Measurements from ENCODE around the gene PSEN2. TPM values are rescaled to one million over a fixed set of nuclear protein-coding genes. Genes with fewer than 3 reads are reported as not detected.
"Not testable (repeated sequence)": the region's sequence is repeated elsewhere in the genome, so short reads cannot be mapped to it uniquely, and the experiment has no call there.

Gene PSEN2
- total and polyA plus RNA-seq, 7 donors, result 4.4 to 56.8 (median 23.2) TPM

DNA sequence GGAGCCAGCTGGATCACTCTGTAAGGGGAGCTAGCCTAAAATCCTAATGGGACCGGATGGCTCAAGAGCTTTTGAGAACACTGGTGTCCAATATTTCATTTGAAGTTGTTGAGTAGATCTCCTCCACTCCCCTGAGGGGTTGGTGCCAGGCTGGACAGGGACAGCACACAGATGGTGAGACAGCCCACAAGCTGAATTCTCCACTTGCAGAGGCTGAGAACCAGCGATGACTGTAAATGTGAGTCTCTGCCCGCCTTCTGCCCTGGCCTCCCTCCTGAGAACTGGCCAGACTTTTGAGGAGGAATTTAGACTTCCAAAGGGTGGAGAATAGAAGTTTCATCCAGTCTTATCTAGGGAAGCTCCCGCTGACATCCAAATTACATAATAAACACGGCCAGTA is 49.2 kb downstream of the PSEN2 start:
- WGBS, 2 donors, result 84 to 95% methylated on average over 5 of the region's 5 CpGs

DNA sequence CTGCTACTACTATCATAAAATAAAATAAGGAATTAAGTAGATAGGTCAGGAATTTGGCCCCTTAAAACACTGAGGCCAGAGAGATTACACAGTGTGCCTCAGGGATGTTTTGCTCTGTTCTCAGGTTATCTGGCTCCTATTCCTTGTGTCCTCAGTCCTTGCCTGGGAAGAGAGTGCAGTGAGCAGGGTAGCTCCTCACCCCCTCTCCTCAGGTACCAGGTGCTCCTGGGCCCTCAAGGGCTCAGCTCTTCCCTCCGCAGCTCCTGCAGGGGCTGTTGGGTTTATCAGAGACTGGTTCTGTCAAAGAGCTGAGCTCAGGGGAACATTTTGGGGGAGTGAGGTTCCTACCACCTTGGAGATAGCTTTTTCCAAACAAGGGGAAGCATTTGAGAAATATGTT is 49.6 kb downstream of the PSEN2 start:
- H3K27me3 ChIP-seq, result no peaks in the 10 kb centered on the region
- intact Hi-C loops (cut with DNase I), result no loop called here
- no peak overlapping the region for H3K27ac ChIP-seq
- WGBS, 2 donors, result 94 to 98% methylated on average over 1 of the region's 1 CpG
- H3K4me1 ChIP-seq, result peaks cover 0 to 3% (median 0%) of the 10 kb centered on the region in 4 donors
- no peaks in the 10 kb centered on the region for H3K9me3 ChIP-seq
- H3K4me3 ChIP-seq, result no peak overlapping the region
- TF ChIP-seq EP300 (IDR thresholded peaks at IDR 0.05), result no peak
- no peak for TF ChIP-seq POLR2AphosphoS5 (IDR thresholded peaks at IDR 0.05)
- TF ChIP-seq, protein P1, sequence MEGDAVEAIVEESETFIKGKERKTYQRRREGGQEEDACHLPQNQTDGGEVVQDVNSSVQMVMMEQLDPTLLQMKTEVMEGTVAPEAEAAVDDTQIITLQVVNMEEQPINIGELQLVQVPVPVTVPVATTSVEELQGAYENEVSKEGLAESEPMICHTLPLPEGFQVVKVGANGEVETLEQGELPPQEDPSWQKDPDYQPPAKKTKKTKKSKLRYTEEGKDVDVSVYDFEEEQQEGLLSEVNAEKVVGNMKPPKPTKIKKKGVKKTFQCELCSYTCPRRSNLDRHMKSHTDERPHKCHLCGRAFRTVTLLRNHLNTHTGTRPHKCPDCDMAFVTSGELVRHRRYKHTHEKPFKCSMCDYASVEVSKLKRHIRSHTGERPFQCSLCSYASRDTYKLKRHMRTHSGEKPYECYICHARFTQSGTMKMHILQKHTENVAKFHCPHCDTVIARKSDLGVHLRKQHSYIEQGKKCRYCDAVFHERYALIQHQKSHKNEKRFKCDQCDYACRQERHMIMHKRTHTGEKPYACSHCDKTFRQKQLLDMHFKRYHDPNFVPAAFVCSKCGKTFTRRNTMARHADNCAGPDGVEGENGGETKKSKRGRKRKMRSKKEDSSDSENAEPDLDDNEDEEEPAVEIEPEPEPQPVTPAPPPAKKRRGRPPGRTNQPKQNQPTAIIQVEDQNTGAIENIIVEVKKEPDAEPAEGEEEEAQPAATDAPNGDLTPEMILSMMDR (IDR thresholded peaks at IDR 0.05), result no peak
- TF ChIP-seq POLR2A (IDR thresholded peaks at IDR 0.05), result no peak
- DNase-seq, result no peak
- H3K36me3 ChIP-seq, result peaks cover 0 to 17% (median 0%) of the 10 kb centered on the region in 4 donors

More for the DNA sequence above, 49.2 kb downstream of the PSEN2 start:
- H3K36me3 ChIP-seq, result peaks cover 0 to 17% (median 0%) of the 10 kb centered on the region in 4 donors
- no peaks in the 10 kb centered on the region for H3K9me3 ChIP-seq
- no peaks in the 10 kb centered on the region for H3K27me3 ChIP-seq
- intact Hi-C loops (cut with DNase I), result no loop called here
- no peak overlapping the region for H3K4me3 ChIP-seq
- peaks cover 0 to 5% (median 0%) of the 10 kb centered on the region in 4 donors for H3K4me1 ChIP-seq
- no peak for DNase-seq
- TF ChIP-seq, protein P1 (IDR thresholded peaks at IDR 0.05), result no peak
- TF ChIP-seq POLR2AphosphoS5 (IDR thresholded peaks at IDR 0.05), result no peak
- no peak for TF ChIP-seq POLR2A (IDR thresholded peaks at IDR 0.05)
- TF ChIP-seq EP300 (IDR thresholded peaks at IDR 0.05), result no peak
- H3K27ac ChIP-seq, result no peak overlapping the region

DNA sequence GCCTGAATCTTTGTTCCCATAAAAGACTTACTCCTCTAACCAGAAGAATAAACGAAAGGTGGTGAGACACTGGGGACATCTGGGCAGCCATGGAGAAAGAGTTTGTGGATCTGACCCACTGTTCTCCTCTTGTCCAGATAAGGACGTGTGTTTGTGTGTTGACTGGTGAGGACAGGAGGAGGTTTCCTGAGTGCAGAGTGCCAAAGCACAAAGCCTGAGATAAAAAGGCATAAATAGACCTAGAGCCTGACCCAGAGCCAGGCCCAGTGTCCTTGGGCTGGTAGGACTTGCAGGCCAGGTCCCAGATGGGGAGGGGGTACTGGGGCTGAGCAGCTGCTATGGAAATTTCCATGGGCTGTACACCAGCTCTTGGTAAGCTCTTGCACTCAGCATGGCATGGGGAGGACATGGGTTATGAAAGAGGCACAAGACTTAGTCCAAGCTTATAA is 50.1 kb downstream of the PSEN2 start:
- Histone ChIP-seq H3K9me3 (no peaks in the 10 kb centered on the region), H3K4me3 (no peak overlapping the region), H3K27me3 (no peaks in the 10 kb centered on the region), H3K27ac (no peak overlapping the region), H3K36me3 (peaks cover 0 to 17% (median 0%) of the 10 kb centered on the region in 4 donors), H3K4me1 (no peaks in the 10 kb centered on the region)
- no peak for TF ChIP-seq POLR2AphosphoS5 (IDR thresholded peaks at IDR 0.05)
- TF ChIP-seq EP300 (IDR thresholded peaks at IDR 0.05), result no peak
- no peak for TF ChIP-seq POLR2A (IDR thresholded peaks at IDR 0.05)
- TF ChIP-seq, protein P1 (IDR thresholded peaks at IDR 0.05), result no peak
- no peak for DNase-seq
- 81 to 88% methylated on average over 2 of the region's 2 CpGs for WGBS, 2 donors
- intact Hi-C loops (cut with DNase I), result no loop called here

DNA sequence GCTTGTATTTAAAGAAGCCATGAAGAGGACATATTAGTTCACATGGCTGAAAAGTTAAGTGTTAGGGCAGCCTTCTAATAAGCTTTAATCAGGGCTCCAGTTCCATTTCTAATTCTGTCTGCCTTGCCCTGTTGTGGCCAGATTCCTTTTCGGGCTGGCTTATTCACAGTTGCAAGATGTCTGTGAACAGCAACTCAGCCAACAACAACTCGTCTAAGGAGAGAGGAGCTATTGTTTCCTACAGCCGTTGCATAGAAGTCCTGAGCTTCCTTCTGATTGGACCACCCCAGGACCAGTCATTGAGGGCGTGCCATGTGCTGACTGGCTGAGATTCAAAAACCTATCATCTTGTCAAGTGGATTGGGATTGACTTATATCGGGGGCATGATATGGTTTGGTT is 51.1 kb downstream of the PSEN2 start:
- no peak overlapping the region for H3K4me3 ChIP-seq
- 90 to 92% methylated on average over 5 of the region's 5 CpGs for WGBS, 2 donors
- H3K36me3 ChIP-seq, result peaks cover 0 to 17% (median 0%) of the 10 kb centered on the region in 4 donors
- no peak overlapping the region for H3K27ac ChIP-seq
- H3K4me1 ChIP-seq, result no peaks in the 10 kb centered on the region
- DNase-seq, result no peak
- TF ChIP-seq POLR2AphosphoS5 (IDR thresholded peaks at IDR 0.05) (no peak), EP300 (IDR thresholded peaks at IDR 0.05) (no peak), POLR2A (IDR thresholded peaks at IDR 0.05) (no peak)
- TF ChIP-seq, protein P1 (IDR thresholded peaks at IDR 0.05), result no peak
- no peaks in the 10 kb centered on the region for H3K9me3 ChIP-seq
- no peaks in the 10 kb centered on the region for H3K27me3 ChIP-seq
- intact Hi-C loops (cut with DNase I), result no loop called here

DNA sequence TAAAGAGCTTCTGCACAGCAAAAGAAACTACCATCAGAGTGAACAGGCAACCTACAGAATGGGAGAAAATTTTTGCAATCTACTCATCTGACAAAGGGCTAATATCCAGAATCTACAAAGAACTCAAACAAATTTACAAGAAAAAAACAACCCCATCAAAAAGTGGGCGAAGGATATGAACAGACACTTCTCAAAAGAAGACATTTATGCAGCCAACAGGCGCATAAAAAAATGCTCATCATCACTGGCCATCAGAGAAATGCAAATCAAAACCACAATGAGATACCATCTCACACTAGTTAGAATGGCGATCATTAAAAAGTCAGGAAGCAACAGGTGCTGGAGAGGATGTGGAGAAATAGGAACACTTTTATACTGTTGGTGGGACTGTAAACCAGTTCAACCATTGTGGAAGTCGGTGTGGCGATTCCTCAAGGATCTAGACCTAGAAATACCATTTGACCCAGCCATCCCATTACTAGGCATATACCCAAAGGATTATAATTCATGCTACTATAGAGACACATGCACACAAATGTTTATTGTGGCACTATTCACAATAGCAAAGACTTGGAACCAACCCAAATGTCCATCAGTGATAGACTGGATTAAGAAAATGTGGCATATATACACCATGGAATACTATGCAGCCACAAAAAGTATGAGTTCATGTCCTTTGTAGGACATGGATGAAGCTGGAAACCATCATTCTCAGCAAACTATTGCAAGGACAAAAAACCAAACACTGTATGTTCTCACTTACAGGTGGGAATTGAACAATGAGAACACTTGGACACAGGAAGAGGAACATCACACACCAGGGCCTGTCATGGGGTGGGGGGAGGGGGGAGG is 59.1 kb downstream of the PSEN2 start:
- H3K9me3 ChIP-seq; intact Hi-C loops (cut with DNase I); H3K4me3 ChIP-seq; H3K27me3 ChIP-seq; H3K36me3 ChIP-seq; H3K27ac ChIP-seq; H3K4me1 ChIP-seq; DNase-seq: not testable (repeated sequence)
- WGBS, 2 donors, result 94 to 97% methylated on average over 5 of the region's 5 CpGs
